GM12878 (cell line): ENCODE results near the gene ZNF652. TPM values are rescaled to one million over a fixed set of nuclear protein-coding genes. Genes with fewer than 3 reads are reported as not detected.

Experiments used
- ATAC-seq: fragments of 200-7000 bp; cut with Tn5 transposase; 3 replicates; pipeline ENCODE4 v1.9.1; 2020; ENCODE audit warnings: mild to moderate bottlenecking, moderate library complexity
- BruUV-seq: library from RNA; stranded (reverse); fragments of 400-500 nt; replicated peaks from 2 replicates; lab custom pipeline; 2021; lab: Mats Ljungman, UMichigan
- CTCF ChIA-PET: fragments of 300-600 bp; sonication (Branson Sonifier 250); formaldehyde crosslinking; extraction: SDS; loops from one replicate; lab custom pipeline; 2021; ENCODE audit warnings: inconsistent platforms; lab: Yijun Ruan, JAX
- POLR2A ChIA-PET: fragments of 350-600 bp; formaldehyde crosslinking; extraction: SDS; loops from one replicate; lab custom pipeline; 2021; ENCODE audit warnings: inconsistent platforms; lab: Charles Lee
- RAD21 ChIA-PET: fragments of 300-600 bp; sonication (Branson Sonifier 250); formaldehyde crosslinking; loops from one replicate; lab custom pipeline; 2023; ENCODE audit warnings: antibody characterized with exemption; ENCODE audit not compliant: unreplicated experiment; lab: Charles Lee
- SMC1A ChIA-PET: fragments of 300-600 bp; sonication (Branson Sonifier 250); formaldehyde crosslinking; loops from one replicate; lab custom pipeline; 2023; ENCODE audit not compliant: unreplicated experiment, uncharacterized antibody; lab: Charles Lee
- DNase-seq: peaks from one replicate; pipeline ENCODE4 v3.0.0-alpha.2; 2011; ENCODE audit warnings: low read depth, low spot score
- FAIRE-seq: peaks from 3 replicates; lab custom pipeline; 2011; peaks lifted over from hg19 to GRCh38; lab: Jason Lieb, UNC
- H2AFZ ChIP-seq: 2 replicates; pipeline ENCODE4 v1.6.0; 2011; ENCODE audit warnings: low read depth, low read length, control low read depth; ENCODE audit not compliant: control insufficient read depth
- H3K27ac ChIP-seq: 2 replicates; pipeline ENCODE4 v1.5.1; 2011; ENCODE audit warnings: control low read depth; ENCODE audit not compliant: control insufficient read depth, insufficient read depth
- H3K27me3 ChIP-seq, 2 experiments: replicated peaks in 1 of 2; 2 replicates each; pipeline versions ENCODE4 v1.6.0 to v1.6.1; 2011; ENCODE audit warnings: low read length in 1 of 2; ENCODE audit not compliant: control insufficient read depth in 2 of 2, insufficient read depth in 2 of 2
- H3K36me3 ChIP-seq, 2 experiments: 2 replicates each; pipeline ENCODE4 v1.5.1; 2011; ENCODE audit warnings: low read length in 1 of 2; ENCODE audit not compliant: control insufficient read depth in 2 of 2, insufficient read depth in 2 of 2
- H3K4me1 ChIP-seq: 2 replicates; pipeline ENCODE4 v1.6.1; 2011; ENCODE audit warnings: mild to moderate bottlenecking, low read length, moderate library complexity, mixed read lengths; ENCODE audit not compliant: control insufficient read depth, insufficient read depth
- H3K4me2 ChIP-seq: 2 replicates; pipeline ENCODE4 v1.6.0; 2011; ENCODE audit warnings: control low read depth; ENCODE audit not compliant: control insufficient read depth, insufficient read depth
- H3K4me3 ChIP-seq: fragments of 200-600 bp; sonication (generic); 2 replicates; pipeline ENCODE4 v1.5.1; 2016
- H3K79me2 ChIP-seq: 2 replicates; pipeline ENCODE4 v1.6.0; 2011; ENCODE audit warnings: low read length; ENCODE audit not compliant: control insufficient read depth, insufficient read depth
- H3K9ac ChIP-seq: 2 replicates; pipeline ENCODE4 v1.8.0; 2011; ENCODE audit warnings: low read length, control low read depth, mixed read lengths; ENCODE audit not compliant: control insufficient read depth, insufficient read depth
- H3K9me3 ChIP-seq: replicated peaks from 3 replicates; pipeline ENCODE4 v1.5.1; 2011; ENCODE audit warnings: mild to moderate bottlenecking, low read length; ENCODE audit not compliant: control insufficient read depth, insufficient read depth
- H4K20me1 ChIP-seq: 2 replicates; pipeline ENCODE4 v1.6.0; 2011; ENCODE audit not compliant: control insufficient read depth, insufficient read depth
- BCLAF1 ChIP-seq: fragments of 450-650 bp; IDR thresholded peaks from 2 replicates; pipeline ENCODE4 v1.6.1; 2017; ENCODE audit warnings: antibody characterized with exemption, mild to moderate bottlenecking, moderate library complexity
- CEBPB ChIP-seq, 2 experiments: fragments of 150-350 bp in 1 of 2; IDR thresholded peaks; 2 replicates each; pipeline ENCODE4 v1.6.1; 2012 to 2014; ENCODE audit warnings: low read depth in 2 of 2, low read length in 2 of 2, borderline replicate concordance in 1 of 2, inconsistent platforms in 1 of 2
- ESRRA ChIP-seq: IDR thresholded peaks from 2 replicates; pipeline ENCODE4 v1.6.1; 2012; ENCODE audit warnings: mild to moderate bottlenecking, low read length, improper control_type of control experiment
- HDGF ChIP-seq: fragments of 450-650 bp; IDR thresholded peaks from 2 replicates; pipeline ENCODE4 v1.6.1; 2016; ENCODE audit warnings: antibody characterized with exemption
- IKZF2 ChIP-seq, 2 experiments: fragments of 450-650 bp; IDR thresholded peaks; 2 replicates each; pipeline ENCODE4 v1.6.1; 2017; ENCODE audit warnings: mild to moderate bottlenecking in 2 of 2, moderate library complexity in 2 of 2
- MTA2 ChIP-seq: fragments of 450-650 bp; IDR thresholded peaks from 2 replicates; pipeline ENCODE4 v1.6.1; 2016; ENCODE audit warnings: low read depth, mild to moderate bottlenecking, moderate library complexity
- NR2F1 ChIP-seq: fragments of 450-650 bp; conservative IDR thresholded peaks from 2 replicates; pipeline ENCODE4 v1.6.1; 2017; ENCODE audit warnings: mild to moderate bottlenecking
- PKNOX1 ChIP-seq: fragments of 450-650 bp; IDR thresholded peaks from 2 replicates; pipeline ENCODE4 v1.6.1; 2016; ENCODE audit warnings: mild to moderate bottlenecking
- SRF ChIP-seq, 2 experiments: IDR thresholded peaks; 2 replicates each; pipeline ENCODE4 v1.6.1; 2011; ENCODE audit warnings: low read depth in 2 of 2, low read length in 2 of 2, mild to moderate bottlenecking in 1 of 2, moderate library complexity in 1 of 2
- WGBS: methylation state at CpG from one replicate; pipeline ENCODE4 v1.1.6; 2016; ENCODE audit warnings: low lambda C conversion rate; ENCODE audit not compliant: insufficient replicate concordance, insufficient coverage; ENCODE audit errors: missing lambda C conversion rate; 5-methylcytosine and 5-hydroxymethylcytosine counted together
- in situ Hi-C: fragments of 300-500 bp; cut with MboI; formaldehyde crosslinking; loops from 9 replicates; pipeline ENCODE4 v1.14.3; 2018; ENCODE audit warnings: mixed read lengths
- intact Hi-C: fragments of 100-400 bp; cut with micrococcal nuclease; formaldehyde crosslinking; loops from one replicate; pipeline ENCODE4 v1.14.2; 2022; ENCODE audit not compliant: unreplicated experiment
- polyA plus RNA-seq, 11 experiments: library from polyadenylated mRNA; depleted of rRNA in 4 of 11; unstranded in 6 of 11; stranded (reverse) in 5 of 11; fragments of >200 nt; fragmentation: Nextera tagmentation in 4 of 11; fragmentation: Illumina TruSeq in 1 of 11; extraction: Ambion mirVana in 4 of 11; extraction: Trizol in 1 of 11; gene quantifications; 1 replicate in 1 of 11; 2 replicates in 10 of 11; pipeline versions ENCODE4 v1.2.1 to v1.2.3, GENCODE V29; 2011 to 2016; ENCODE audit warnings: inconsistent platforms in 2 of 11, missing spikeins in 2 of 11, low read depth in 1 of 11
- total RNA-seq, 4 experiments: library from RNA; depleted of rRNA in 3 of 4; stranded (reverse); fragments of >200 nt in 3 of 4; fragmentation: Illumina TruSeq in 1 of 4; extraction: Trizol in 1 of 4; gene quantifications; 2 replicates each; pipeline versions ENCODE4 v1.2.1 to v1.2.3, GENCODE V29; 2013 to 2021

ZNF652 gene
- total and polyA plus RNA-seq, 10 of the 15 experiments (the other 5 are each of a cell fraction or from before 2014, with no cell fraction given), result 3.4 to 13.1 (median 8.7) TPM

- TF ChIP-seq BCLAF1 (no peak), CEBPB (IDR thresholded peaks at IDR 0.05; ENCODE audit: borderline replicate concordance in 1 of 2, low read depth in 2 of 2, low read length in 2 of 2) (no peak), NR2F1 (no peak)
Observed at GRCh38 chr17:49363251-49363650, 1.2 kb upstream of the ZNF652 start (continued).

GRCh38 chr17:49362723-49363117 lies 670 bp upstream of the ZNF652 start:
- no peaks in the 10 kb centered on the region for H4K20me1 ChIP-seq
- FAIRE-seq (no peak), DNase-seq (no peak)
- RAD21 ChIA-PET, result interaction anchor here (1.4 kb wide), 1 partner anchor 46 kb away, joined by 7 read pairs; no protein-coding TSS in a partner anchor
- POLR2A ChIA-PET, result interaction anchor here (0.9 kb wide), 1 partner anchor 20 kb away, joined by 3 read pairs; no protein-coding TSS in a partner anchor
- intact Hi-C loops, result loop anchor here (5.0 kb wide), 1 partner anchor 35 kb away; no protein-coding TSS in a partner anchor
- H3K79me2 ChIP-seq, result peaks cover 38% of the 10 kb centered on the region
- H3K9ac ChIP-seq, result peak overlapping the region; percentile 21; the same call in 1 of the 2 replicates
- BruUV-seq, result no TSS peak
- H3K36me3 ChIP-seq, result no peaks in the 10 kb centered on the region
- H3K27me3 ChIP-seq, result no peaks in the 10 kb centered on the region
- H3K4me3 ChIP-seq, result peak overlapping the region; percentile 60; the same call in 1 of the 2 replicates
- TF ChIP-seq ESRRA (no peak), HDGF (0 out of 2 replicates have a peak, but pooled peaks have one; percentile 54), IKZF2 (IDR thresholded peaks at IDR 0.05) (peak in 1 of 2 experiments; percentile 9; a peak in 1 of 4 replicates), MTA2 (peak; percentile 57; the same call in 1 of the 2 replicates), SRF (IDR thresholded peaks at IDR 0.05; ENCODE audit: low read depth in 2 of 2, low read length in 2 of 2) (no peak), PKNOX1 (peak; percentile 32; the same call in 1 of the 2 replicates)
- TF ChIP-seq, all 136 proteins: peak for 4
- H2AFZ ChIP-seq, result peak overlapping the region; percentile 86
- WGBS, result 6% methylated on average over 10 of the region's 10 CpGs
- CTCF ChIA-PET, result interaction anchor here (0.8 to 15.6 kb wide), 4 partner anchors 9 to 46 kb away, joined by 3 to 330 read pairs (median 5); no protein-coding TSS in a partner anchor
- peak; percentile 9 for ATAC-seq
- H3K9me3 ChIP-seq, result no peaks in the 10 kb centered on the region
- H3K27ac ChIP-seq, result no peak overlapping the region
- H3K4me2 ChIP-seq, result peak overlapping the region; percentile 65
- in situ Hi-C loops, result no loop called here
- peaks cover 16% of the 10 kb centered on the region for H3K4me1 ChIP-seq
- SMC1A ChIA-PET, result interaction anchor here (0.7 to 1.9 kb wide), 6 partner anchors 21 to 48 kb away, joined by 3 to 9 read pairs (median 3); no protein-coding TSS in a partner anchor
